IMR-90 (cell line): ENCODE data around the gene MRPL48. TPM values are rescaled to one million over a fixed set of nuclear protein-coding genes. Genes with fewer than 3 reads are reported as not detected.

Experiments used
- ATAC-seq: fragments of 200-7000 bp; cut with Tn5 transposase; 2 replicates; pipeline ENCODE4 v1.9.1; 2020; ENCODE audit warnings: low read depth, mild to moderate bottlenecking, moderate library complexity
- BruUV-seq: library from RNA; stranded (reverse); fragments of 400-500 nt; replicated peaks from 2 replicates; lab custom pipeline; 2021; lab: Mats Ljungman, UMichigan
- CTCF ChIA-PET: fragments of 300-600 bp; formaldehyde crosslinking; extraction: SDS; loops from one replicate; lab custom pipeline; 2021; ENCODE audit warnings: antibody characterized with exemption; lab: Yijun Ruan, JAX
- POLR2A ChIA-PET: fragments of 300-600 bp; sonication (Branson Sonifier 250); formaldehyde crosslinking; loops from one replicate; lab custom pipeline; 2022; ENCODE audit warnings: antibody characterized with exemption; ENCODE audit not compliant: unreplicated experiment; lab: Charles Lee
- DNase-seq: peaks from one replicate; pipeline ENCODE4 v3.0.0; 2013
- H2AFZ ChIP-seq: replicated peaks from 2 replicates; pipeline ENCODE3; 2013; ENCODE audit warnings: low read length, mild to moderate bottlenecking; ENCODE audit not compliant: poor library complexity
- H2AK5ac ChIP-seq: 2 replicates; pipeline ENCODE4 v1.6.1; 2013; ENCODE audit warnings: low read depth, low read length, inconsistent platforms
- H2AK9ac ChIP-seq: replicated peaks from 2 replicates; pipeline ENCODE3; 2013; ENCODE audit warnings: mild to moderate bottlenecking, low read depth, low read length, moderate library complexity; ENCODE audit not compliant: poor library complexity
- H2BK120ac ChIP-seq: 2 replicates; pipeline ENCODE4 v1.6.1; 2013; ENCODE audit warnings: low read depth, low read length, inconsistent platforms
- H2BK15ac ChIP-seq: 3 replicates; pipeline ENCODE4 v1.6.1; 2013; ENCODE audit warnings: low read depth, low read length, inconsistent platforms
- H2BK20ac ChIP-seq: 2 replicates; pipeline ENCODE4 v1.6.1; 2013; ENCODE audit warnings: low read depth, mild to moderate bottlenecking, inconsistent platforms, low read length, moderate library complexity
- H2BK5ac ChIP-seq: 2 replicates; pipeline ENCODE4 v1.6.1; 2013; ENCODE audit warnings: mild to moderate bottlenecking, low read depth, low read length, inconsistent platforms; ENCODE audit not compliant: poor library complexity, severe bottlenecking
- H3K14ac ChIP-seq: replicated peaks from 2 replicates; pipeline ENCODE4 v1.6.1; 2013; ENCODE audit warnings: low read depth, low read length, inconsistent platforms
- H3K18ac ChIP-seq: 2 replicates; pipeline ENCODE4 v1.6.1; 2013; ENCODE audit warnings: low read depth, low read length, control low read depth
- H3K23ac ChIP-seq: 2 replicates; pipeline ENCODE4 v1.6.1; 2013; ENCODE audit warnings: low read depth, low read length, inconsistent platforms
- H3K27ac ChIP-seq: 2 replicates; pipeline ENCODE4 v1.5.1; 2013; ENCODE audit warnings: mild to moderate bottlenecking, control low read depth, low read length; ENCODE audit not compliant: insufficient read depth
- H3K27me3 ChIP-seq: 2 replicates; pipeline ENCODE4 v1.6.1; 2013; ENCODE audit warnings: low read length; ENCODE audit not compliant: control insufficient read depth, insufficient read depth
- H3K36me3 ChIP-seq: 2 replicates; pipeline ENCODE4 v1.6.1; 2013; ENCODE audit warnings: low read length, mixed read lengths; ENCODE audit not compliant: control insufficient read depth, insufficient read depth
- H3K4ac ChIP-seq: 2 replicates; pipeline ENCODE4 v1.6.1; 2013; ENCODE audit warnings: low read depth, low read length, inconsistent platforms
- H3K4me1 ChIP-seq: 2 replicates; pipeline ENCODE4 v1.6.1; 2013; ENCODE audit warnings: low read length, mixed read lengths; ENCODE audit not compliant: control insufficient read depth, insufficient read depth
- H3K4me2 ChIP-seq: 2 replicates; pipeline ENCODE4 v1.6.1; 2013; ENCODE audit warnings: low read depth, mild to moderate bottlenecking, control low read depth, low read length, moderate library complexity
- H3K4me3 ChIP-seq: 2 replicates; pipeline ENCODE4 v1.5.1; 2013; ENCODE audit warnings: low read depth, mild to moderate bottlenecking, control low read depth, low read length, moderate library complexity; ENCODE audit not compliant: insufficient read depth
- H3K56ac ChIP-seq: 2 replicates; pipeline ENCODE4 v1.6.1; 2013; ENCODE audit warnings: low read length, inconsistent platforms; ENCODE audit not compliant: insufficient read depth; ENCODE audit errors: extremely low read depth
- H3K79me1 ChIP-seq, 2 experiments: 2 replicates each; pipeline ENCODE4 v1.6.1; 2013; ENCODE audit warnings: low read length in 2 of 2, inconsistent platforms in 1 of 2, low read depth in 1 of 2
- H3K9ac ChIP-seq: 2 replicates; pipeline ENCODE4 v1.6.1; 2013; ENCODE audit warnings: low read depth, low read length, control low read depth
- H3K9me1 ChIP-seq: 2 replicates; pipeline ENCODE4 v1.6.1; 2013; ENCODE audit warnings: low read length, inconsistent platforms; ENCODE audit not compliant: insufficient read depth
- H3K9me3 ChIP-seq: 2 replicates; pipeline ENCODE4 v1.6.1; 2013; ENCODE audit warnings: low read length; ENCODE audit not compliant: control insufficient read depth, insufficient read depth
- H4K20me1 ChIP-seq: 2 replicates; pipeline ENCODE4 v1.6.1; 2013; ENCODE audit warnings: low read length, inconsistent platforms; ENCODE audit not compliant: insufficient read depth
- H4K5ac ChIP-seq: 2 replicates; pipeline ENCODE4 v1.6.1; 2013; ENCODE audit warnings: mild to moderate bottlenecking, low read depth, low read length, control low read depth
- H4K8ac ChIP-seq, 2 experiments: 2 replicates each; pipeline ENCODE4 v1.6.1; 2013; ENCODE audit warnings: low read depth in 2 of 2, low read length in 2 of 2, control low read depth in 1 of 2, inconsistent platforms in 1 of 2
- H4K91ac ChIP-seq: 2 replicates; pipeline ENCODE4 v1.6.1; 2013; ENCODE audit warnings: low read depth, low read length, inconsistent platforms; ENCODE audit not compliant: insufficient read depth
- MAZ ChIP-seq: IDR thresholded peaks from 2 replicates; pipeline ENCODE4 v1.6.1; 2012; ENCODE audit warnings: low read depth, mild to moderate bottlenecking, low read length, improper control_type of control experiment, moderate library complexity, borderline replicate concordance
- WGBS, 2 experiments: methylation state at CpG; one replicate each; pipeline versions ENCODE4 v1.1.5 to v1.1.7; 2013; ENCODE audit warnings: missing lambda C conversion rate in 2 of 2; ENCODE audit not compliant: insufficient read length in 1 of 2; ENCODE audit errors: extremely low coverage in 2 of 2; 5-methylcytosine and 5-hydroxymethylcytosine counted together
- dilution Hi-C: fragments of 300-500 bp; cut with HindIII; formaldehyde crosslinking; loops from one replicate; pipeline ENCODE4 v1.14.3; 2018; ENCODE audit warnings: low sequenced_read_pairs; ENCODE audit not compliant: unreplicated experiment
- in situ Hi-C: fragments of 300-500 bp; cut with MboI; formaldehyde crosslinking; loops from 3 replicates; pipeline ENCODE4 v1.14.3; 2019; ENCODE audit warnings: low sequenced_read_pairs, inconsistent platforms, mixed read lengths
- intact Hi-C: fragments of 100-400 bp; cut with micrococcal nuclease; formaldehyde crosslinking; loops from 2 replicates; pipeline ENCODE4 v1.10.0; 2022
- polyA plus RNA-seq, 3 experiments: library from polyadenylated mRNA; depleted of rRNA; stranded (reverse); fragments of >200 nt; gene quantifications; 2 replicates each; pipeline ENCODE4 v1.2.3, GENCODE V29; 2012; ENCODE audit warnings: low replicate concordance in 1 of 3
- total RNA-seq: library from RNA; depleted of rRNA; stranded (reverse); fragments of >200 nt; gene quantifications from 2 replicates; pipeline ENCODE4 v1.2.3, GENCODE V29; 2012

The MRPL48 gene
- total and polyA plus RNA-seq, 2 of the 4 experiments (the other 2 are of a cell fraction): 24.0 to 29.4 TPM

DNA sequence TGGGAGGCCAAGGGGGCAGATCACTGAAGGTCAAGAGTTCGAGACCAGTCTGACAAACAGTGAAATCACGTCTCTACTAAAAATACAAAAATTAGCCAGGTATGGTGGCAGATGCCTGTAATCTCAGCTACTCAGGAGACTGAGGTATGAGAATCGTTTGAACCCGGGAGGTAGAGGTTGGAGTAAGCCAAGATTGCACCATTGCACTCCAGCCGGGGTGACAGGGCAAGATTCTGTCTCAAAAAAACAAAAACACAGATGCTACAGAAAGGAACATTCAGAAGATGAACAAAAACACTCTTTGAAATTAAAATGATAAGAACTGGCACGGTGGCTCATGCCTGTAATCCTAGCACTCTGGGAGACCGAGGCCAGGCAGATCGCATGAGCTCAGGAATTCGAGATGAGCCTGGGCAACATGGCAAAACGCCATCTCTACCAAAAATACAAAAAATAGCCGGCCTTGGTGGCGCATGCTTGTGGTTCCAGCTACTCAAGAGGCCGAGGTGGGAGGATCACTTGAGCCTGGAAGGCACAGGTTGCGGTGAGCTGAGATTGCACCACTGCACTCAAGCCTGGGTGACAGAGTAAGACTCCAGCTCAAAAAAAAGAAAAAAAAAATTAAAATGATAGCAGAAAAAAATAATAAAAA lies 35.3 kb upstream of the MRPL48 start:
- intact Hi-C loops: no loop called here
- Histone ChIP-seq H3K14ac (no peak overlapping the region), H2AK5ac (no peak overlapping the region), H3K79me1 (peaks cover 10 to 71% of the 10 kb centered on the region in 2 experiments; a peak in 3 of 4 replicates), H2BK5ac (no peak overlapping the region), H3K4me1 (no peaks in the 10 kb centered on the region), H3K9me1 (peaks cover 17% of the 10 kb centered on the region), H3K4me3 (no peak overlapping the region), H3K27ac (no peak overlapping the region), H3K4ac (no peak overlapping the region), H3K36me3 (peaks cover 4% of the 10 kb centered on the region), H3K9ac (no peak overlapping the region), H2BK15ac (no peak overlapping the region), H2BK120ac (no peak overlapping the region), H4K91ac (no peak overlapping the region), H3K56ac (no peak overlapping the region), H2AK9ac (no peak overlapping the region), H3K27me3 (no peaks in the 10 kb centered on the region), H4K5ac (no peak overlapping the region), H3K23ac (no peak overlapping the region), H2BK20ac (no peak overlapping the region), H2AFZ (no peak overlapping the region), H4K8ac (no peak overlapping the region), H3K18ac (no peak overlapping the region), H4K20me1 (peaks cover 96% of the 10 kb centered on the region), H3K9me3 (no peaks in the 10 kb centered on the region), H3K4me2 (no peak overlapping the region)
- dilution Hi-C loops: no loop called here
- ATAC-seq (no peak), DNase-seq (no peak)
- CTCF ChIA-PET: interaction anchor here (0.6 kb wide), 1 partner anchor 303 kb away, joined by 3 read pairs; no protein-coding TSS in a partner anchor
- BruUV-seq: no TSS peak
- TF ChIP-seq MAZ: no peak
- in situ Hi-C loops: no loop called here
- 93% methylated on average over 3 of the region's 14 CpGs; no CpG with 5 or more reads in 1 of the 2 experiments for WGBS, 2 experiments
- POLR2A ChIA-PET: no interaction called here
